HG03060 (cell line): Measurements from ENCODE around the gene KLHDC4.
A peak's percentile ranks its signal among the peaks of the same experiment; 100 is the strongest.
"Not testable (repeated sequence)": the region's sequence is repeated elsewhere in the genome, so short reads cannot be mapped to it uniquely, and the experiment has no call there.

Source experiments
- ATAC-seq: cut with Tn5 transposase; IDR thresholded peaks from one replicate; pipeline ENCODE4 v1.9.1; 2021; ENCODE audit warnings: low read depth, moderate number of reproducible peaks; ENCODE audit not compliant: unreplicated experiment

The KLHDC4 gene

DNA sequence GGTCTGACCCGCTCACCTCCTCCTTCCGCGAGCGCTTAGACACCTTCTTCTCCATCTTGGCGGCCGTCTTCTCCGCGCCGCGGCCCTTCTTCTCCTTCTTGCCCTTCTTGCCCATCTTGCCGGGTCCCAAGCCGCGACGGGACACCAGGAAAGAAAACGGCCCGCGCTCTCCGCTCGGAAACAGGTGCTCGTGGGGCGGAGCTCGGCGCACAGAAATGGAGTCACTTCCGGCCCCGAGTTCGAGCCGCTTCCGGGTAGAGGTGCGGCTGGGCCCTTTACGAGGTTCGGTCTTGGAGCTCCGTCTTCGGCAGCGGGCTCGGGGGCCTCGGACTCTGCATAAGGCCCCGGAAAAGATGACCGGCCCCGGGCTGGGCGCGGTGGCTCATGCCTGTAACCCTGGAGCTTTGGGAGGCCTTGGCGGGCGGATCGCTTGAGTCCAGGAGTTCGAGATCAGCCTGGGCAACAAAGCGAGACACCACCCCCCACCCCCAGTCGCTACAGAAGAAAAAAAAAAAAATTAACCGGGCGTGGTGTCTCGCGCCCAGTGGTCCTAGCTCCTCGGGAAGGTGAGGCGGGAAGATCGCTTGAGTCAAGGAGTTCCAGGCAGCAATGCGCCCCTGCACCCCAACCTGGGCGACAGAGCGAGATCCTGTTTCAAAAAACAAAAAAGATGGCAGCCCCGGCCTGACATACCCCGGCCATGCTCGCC is at the start of gene KLHDC4:
TSS of gene KLHDC4 (minus strand) at position 211 of the 709 bp plus-strand sequence. CDS start at position 115, 96 bp downstream.
- peak; percentile 70 for ATAC-seq

DNA sequence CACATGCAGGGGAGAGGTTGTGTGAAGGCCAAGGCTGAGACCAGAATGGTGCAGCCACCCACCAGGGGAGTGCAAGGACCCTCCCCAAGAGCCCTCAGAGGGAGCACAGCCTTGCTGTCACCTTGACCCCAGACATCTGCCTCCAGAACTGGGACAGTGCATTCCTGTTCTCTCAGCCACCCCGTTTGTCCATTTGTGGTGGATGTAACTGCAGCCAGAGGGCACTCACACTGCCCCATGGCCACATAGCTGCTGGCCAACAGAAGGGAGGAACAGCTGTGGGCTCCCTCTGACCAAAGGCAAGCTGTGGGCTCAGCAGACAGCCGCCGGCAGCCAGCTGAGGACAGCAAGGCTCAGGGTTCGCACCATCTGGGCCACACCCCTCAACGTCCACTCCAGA is 49.8 kb upstream of the KLHDC4 start:
- no peak for ATAC-seq

DNA sequence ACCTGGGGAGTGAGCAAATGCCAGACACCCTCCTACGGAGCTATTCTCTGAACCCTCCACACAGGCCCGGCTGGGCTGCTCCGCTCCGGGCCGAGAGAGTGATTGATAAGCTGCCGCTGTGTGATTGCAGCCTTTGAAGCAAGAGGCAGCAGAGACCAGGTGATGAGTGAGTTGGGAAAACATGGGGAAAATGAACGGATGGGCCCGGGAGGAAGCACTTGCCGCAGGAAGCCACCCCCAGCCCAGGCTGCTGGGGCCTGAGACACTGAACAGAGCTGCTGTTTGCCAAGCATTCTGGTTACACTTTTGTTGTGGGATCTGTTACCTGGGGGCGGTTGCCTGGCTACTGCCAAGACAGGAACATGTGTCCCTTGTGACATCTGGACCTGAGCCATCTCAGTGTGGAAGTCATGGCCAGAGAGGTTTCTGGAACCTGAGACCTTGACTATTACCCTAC is 46.4 kb upstream of the KLHDC4 start:
- no peak for ATAC-seq

DNA sequence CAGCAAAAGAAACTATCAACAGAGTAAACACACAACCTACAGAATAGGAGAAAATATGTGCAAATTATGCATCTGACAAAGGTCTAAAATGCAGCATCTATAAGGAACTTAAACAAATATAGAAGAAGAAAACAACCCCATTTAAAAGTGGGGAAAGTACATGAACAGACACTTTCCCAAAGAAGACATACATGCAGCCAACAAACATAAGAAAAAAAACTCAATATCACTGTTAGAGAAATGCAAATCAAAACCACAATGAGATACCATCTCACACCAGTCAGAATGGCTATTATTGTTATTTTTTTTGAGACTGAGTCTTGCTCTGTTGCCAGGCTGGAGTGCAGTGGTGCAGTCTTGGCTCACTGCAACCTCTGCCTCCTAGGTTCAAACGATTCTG is 45.7 kb upstream of the KLHDC4 start:
- ATAC-seq = not testable (repeated sequence)

DNA sequence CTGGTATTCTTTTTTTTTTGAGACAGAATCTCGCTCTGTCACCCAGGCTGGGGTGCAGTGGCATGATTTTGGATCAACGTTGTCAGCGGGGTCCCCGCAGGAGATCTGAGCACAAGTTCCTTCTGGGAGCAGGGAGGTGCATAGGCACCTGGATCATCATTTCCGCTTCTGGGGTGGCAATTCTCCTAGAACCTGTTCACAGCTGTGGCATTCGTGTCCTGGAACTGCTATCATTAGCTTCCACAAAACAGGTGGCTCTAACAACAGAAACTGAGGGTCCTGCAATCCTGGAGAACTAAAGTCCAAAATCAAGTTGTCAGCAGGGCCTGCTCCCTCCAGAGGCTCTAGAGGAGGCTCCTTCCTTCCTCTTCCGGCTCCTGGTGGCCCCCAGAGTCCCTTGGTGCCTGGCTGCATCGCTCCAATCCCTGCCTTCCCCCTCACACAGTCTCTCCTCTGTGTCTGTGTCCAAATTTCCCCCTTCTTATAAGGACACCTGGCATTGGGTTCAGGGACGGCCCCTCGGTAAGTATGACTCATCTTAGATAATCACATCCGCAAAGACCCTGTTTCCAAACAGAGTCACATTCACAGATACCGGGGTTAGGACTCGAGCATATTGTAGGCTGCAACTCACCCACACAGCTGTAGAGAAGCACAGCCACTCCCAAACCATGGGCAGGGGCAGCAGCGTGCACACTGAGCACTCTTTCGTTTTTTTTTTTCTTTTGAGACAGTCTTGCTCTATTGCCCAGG is 43.5 kb upstream of the KLHDC4 start:
- ATAC-seq = peak; percentile 34

DNA sequence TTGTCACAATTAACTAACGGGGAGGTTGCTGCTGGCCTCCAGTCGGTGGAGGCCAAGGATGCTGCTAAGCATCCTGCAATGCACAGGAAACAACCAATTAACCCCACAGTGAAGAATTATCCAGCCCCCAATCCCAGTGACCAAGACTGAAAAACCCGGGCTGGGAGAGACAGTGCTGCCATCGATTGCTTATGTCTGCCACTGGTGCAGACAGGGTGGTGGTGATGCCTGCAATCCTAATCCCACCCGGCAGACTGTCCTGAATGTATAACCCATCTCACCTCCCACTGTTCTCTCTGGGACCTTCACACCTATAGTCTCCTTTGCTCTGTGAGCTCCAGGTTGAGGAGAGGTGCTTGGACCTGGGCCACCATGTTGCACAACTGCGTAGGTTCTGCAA is 42.3 kb upstream of the KLHDC4 start:
- ATAC-seq = no peak

DNA sequence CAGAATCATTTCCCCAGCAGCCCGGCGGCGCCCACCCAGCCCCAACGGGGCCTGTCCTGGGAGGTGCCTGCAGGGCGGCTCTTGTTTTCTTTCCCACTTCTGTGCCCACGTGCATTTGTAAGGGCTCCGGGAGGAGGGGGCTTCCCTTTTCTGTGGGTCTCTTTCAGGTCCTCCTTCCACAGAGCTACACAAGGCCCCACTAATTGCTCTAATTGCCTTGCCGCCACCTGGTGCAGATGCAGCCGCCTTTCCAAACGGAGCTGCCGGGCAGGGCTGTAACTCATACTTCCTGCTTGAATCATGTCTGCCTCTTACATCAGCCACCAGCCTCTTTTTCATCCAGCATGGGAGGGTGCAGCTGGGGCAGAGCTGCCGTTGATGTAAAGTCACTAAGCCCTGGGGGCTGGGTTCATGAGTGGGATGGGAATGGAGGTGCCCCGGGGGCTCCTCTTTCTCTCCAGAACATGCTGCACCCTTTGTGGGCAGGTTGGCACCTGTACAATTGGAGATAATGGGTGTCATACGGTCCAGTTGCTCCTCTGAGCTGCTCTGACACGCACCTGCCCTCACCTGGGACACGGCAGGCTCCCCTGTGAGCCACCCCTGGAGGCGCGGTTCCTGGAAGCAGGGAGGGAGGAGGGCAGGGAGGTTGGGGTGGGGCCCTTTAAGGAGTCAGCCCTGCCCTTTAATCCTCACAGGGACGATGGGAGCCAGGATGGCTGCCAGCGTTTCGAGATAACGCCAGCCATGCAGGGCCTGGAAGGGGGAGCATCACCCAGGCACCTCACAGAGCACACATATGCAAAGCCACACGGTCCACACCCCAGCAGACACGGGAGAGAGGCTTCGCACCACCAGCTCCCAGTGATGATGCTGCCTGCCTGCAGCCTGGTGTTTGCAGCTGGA is 41.1 kb upstream of the KLHDC4 start:
- ATAC-seq = no peak

DNA sequence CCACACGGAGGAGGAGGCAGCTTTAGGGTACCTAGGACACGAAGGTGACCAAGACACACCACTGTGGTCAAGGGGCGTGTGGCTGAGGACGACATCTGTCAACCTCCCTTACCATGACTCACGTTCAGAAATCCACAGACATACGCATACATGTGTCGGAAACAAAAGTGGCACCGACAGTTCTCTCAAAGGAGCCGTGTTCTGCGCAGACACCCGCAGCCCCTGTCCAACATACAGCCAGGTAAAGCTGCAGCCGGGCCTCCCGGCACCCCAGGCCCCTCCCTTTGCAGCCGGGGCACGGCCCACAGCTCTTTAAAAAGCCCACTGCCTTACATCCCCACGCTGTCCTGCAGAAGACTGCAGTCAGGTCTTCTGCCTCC is 40.5 kb upstream of the KLHDC4 start:
- ATAC-seq = no peak

DNA sequence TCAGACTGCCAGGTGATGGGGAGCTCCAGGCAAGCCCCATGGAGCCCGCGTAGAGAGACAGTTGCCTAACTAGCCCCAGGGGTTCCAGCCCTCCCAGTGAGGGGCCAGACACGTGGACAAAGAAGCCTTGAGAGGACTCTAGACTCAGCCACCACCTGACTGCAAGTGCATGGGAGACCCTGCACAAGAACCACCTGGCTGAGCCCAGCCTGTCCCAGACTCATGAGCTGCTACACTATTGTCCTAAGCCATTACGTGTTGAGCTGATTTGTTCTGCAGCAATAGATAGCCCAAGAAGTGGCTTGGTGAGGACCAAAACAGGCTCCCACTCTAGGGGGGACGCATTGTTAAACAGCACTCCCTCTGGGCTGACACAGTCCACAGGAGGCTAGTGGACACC is 37.6 kb upstream of the KLHDC4 start:
- ATAC-seq = no peak

DNA sequence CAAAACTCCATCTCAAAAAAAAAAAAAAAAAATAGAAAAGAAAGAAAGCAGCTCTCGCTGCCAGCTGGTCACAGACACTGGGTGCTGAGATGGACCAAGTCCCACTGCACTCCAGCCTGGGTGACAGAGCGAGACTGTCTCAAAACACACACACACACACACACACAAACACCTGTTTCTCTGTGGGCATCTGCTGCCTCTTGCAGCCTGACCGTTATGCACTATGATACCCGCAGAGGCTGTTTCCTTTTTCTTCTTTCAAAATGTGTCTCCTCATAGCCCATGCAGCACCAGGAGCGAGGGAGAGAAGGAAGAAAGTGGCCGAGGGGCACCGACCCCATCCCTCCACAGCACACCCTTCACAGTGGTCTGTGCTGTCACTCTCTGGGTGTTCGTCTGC is 36.9 kb upstream of the KLHDC4 start:
- ATAC-seq = no peak

DNA sequence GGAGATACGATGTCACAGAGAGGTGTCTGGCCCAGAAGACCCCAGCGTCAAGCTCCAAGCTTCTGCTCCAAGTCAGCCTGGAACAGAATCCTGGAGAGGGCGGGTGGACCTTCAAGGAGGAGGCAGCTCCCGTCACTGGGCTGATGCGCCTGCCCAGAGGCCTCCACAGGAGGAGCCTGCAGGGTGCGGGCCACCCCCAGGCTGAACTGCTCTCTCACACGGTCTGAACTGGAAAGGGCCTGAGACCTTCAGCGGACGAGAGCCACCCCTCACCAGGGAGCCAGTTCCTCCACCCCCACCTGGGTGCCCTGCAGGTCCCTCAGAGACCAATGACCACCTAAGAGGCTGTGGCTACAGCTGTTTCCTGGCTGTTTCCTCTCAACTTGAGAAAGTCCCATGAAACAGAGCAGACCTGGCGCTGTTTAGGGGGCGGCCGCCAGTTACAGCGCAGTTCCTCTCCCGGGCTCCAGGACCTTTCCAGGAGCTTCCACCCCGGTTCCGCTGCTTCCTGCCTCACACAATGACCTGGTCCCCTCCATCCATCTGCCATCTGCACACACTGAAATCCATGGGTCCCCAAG is 36.0 kb upstream of the KLHDC4 start:
- ATAC-seq = no peak

DNA sequence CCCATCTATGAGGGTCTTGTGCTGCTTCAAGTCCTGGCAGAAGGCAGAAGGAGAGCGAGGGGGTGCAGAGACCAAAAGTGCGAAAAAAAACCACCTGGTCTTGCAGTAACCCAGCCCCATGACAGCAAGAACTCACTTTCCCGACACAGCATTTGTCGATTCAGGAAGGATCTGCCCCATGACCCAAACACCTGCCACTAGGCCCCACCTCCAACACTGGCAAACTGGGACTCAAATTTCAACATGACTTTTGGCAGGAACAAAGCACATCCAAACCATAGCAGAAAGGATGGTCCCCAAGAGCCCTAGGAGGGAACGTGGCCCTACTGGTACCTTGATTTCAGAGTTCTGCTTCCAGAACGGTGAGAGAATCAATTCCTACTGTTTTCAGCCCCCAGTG is 34.7 kb upstream of the KLHDC4 start:
- no peak for ATAC-seq

DNA sequence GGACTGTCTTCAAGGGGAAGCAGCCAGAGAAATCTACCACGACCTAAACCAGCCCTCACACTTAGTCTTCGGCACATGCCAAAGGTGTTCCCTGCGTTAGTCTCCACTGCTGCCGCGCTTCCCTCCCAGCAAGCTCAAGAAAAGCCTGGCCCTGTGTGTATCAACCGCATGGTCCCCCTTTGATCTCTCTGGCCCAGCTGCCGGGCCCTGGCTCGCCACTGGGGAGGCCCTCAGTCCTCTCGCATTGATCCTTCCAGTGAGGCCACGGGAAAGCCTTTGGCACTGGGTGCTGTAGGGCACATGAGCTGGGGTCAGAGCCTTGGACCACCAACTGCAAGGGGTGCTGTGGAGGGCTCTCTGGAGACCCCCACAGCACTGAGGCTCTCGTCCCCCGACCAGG is 29.6 kb upstream of the KLHDC4 start:
- no peak for ATAC-seq

DNA sequence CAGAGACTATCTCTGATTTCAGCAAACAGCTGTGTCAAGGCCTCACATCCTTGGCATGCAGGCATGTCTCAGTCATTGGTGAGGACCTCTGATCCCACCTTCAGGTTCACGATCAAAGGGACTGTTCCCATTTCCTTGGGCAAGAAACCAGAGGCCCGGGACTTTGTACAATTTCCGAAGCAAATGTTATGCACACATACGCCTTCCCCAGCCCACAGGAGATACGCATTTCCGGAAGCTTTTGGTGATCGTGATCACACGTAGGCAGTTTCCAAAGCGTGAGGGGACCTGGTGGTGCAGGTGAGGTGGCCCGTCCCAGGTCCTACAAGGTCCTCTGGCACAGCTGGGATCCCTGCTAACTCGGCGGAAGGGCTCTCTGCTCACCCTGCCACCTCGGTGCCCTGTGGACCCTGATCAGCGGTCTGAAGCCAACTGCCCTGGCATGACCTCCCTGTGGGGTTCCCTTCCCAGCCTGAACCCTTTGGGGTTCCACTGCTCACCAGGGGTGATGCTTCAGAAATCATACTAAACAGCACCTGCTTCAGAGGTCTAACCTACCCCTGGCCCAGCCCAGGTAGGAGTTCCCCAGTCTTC is 28.8 kb upstream of the KLHDC4 start:
- no peak for ATAC-seq

DNA sequence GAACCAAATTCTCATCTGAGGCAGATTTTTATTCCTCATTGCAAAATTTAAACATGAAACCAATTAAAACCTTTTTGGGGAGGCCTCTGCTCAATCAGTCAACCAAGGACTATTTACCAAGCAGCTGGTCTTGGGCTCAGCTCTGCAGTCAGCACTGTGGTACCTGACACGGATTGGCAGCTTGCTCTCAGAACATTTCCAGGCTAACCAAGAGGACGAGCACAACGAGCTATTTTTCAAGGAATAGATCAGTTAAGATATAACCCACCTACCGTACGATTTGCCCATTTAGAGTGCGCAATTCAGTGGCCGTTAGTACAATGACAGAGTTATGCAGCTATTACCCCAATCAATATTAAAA is 26.4 kb upstream of the KLHDC4 start:
- no peak for ATAC-seq

DNA sequence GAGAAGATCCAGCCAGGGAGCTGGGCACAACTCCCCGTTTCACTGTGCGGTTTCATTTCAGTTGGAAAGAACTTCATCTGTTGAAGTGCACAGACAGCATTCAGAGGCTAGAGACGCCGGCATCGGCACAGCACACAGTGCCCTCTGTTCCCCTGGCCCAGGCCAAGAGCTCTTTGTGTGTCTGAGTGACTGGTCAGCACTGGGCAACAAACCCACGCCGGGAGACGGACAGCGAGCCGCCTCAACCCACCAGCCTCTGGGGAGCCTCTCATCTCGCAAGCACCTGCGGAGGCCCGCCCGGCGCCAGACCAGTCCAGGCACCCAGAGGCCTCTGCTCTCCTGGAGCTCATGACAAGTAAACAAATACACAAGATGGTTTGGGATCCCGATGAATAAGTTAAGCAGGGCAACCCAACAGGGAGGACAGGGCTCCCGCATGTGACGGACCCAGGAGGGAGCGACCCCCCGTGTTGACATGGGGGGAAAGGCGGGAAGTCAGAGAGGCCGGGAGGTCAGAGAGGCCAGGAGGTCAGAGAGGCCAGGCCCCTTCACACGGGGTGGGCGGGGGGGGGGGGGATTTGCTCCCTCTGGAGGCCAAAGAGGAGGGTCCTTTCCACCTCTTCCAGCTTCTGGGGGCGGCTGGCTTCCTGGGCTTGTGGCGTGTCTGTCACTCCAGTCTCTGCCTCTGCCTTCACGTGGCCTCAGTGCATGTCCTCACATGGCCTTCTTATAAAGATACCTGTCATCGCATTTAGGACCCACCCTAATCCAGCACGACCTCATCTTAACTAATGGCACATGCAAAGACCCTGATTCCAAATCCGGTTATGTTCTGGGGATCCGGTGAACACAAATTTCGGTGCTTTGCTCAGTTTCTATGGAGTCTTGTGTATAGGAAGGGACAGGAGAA is 25.8 kb upstream of the KLHDC4 start:
- ATAC-seq = no peak

DNA sequence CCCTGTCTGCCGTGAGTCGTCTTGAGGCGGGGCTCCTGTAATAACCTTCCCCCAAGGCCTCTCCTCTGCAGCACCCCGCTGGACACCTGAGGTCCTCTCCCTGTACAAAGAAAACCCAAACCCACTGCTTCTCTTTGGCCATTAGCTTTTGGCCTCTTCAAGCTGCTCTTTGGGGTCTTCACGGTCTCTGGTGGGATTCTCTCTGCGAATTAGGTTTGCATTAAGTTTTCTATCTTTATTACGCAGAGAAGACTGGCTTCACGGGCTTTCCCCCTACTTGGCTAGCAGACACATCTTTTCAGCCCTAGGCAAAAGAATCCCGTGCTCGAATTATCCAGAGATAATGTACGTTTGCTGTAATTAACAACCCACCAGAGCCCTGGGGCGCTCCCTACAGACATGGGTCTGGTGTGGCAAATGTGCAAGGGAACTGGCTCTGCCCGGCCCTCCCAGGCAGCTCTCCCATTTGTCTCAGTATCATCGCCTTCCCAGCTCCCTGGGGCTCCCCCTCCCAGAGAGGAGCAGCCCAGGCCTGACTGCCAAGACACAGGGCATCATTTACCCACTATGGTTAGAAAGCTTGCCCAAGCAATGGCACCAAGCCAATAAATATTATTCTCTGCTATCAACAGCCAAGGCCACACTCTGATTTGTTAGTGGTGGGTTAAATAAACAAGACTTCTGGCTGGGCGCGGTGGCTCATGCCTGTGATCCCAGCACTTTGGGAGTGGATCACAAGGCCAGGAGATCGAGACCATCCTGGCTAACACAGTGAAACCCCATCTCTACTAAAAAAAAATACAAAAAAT is 24.7 kb upstream of the KLHDC4 start:
- no peak for ATAC-seq

DNA sequence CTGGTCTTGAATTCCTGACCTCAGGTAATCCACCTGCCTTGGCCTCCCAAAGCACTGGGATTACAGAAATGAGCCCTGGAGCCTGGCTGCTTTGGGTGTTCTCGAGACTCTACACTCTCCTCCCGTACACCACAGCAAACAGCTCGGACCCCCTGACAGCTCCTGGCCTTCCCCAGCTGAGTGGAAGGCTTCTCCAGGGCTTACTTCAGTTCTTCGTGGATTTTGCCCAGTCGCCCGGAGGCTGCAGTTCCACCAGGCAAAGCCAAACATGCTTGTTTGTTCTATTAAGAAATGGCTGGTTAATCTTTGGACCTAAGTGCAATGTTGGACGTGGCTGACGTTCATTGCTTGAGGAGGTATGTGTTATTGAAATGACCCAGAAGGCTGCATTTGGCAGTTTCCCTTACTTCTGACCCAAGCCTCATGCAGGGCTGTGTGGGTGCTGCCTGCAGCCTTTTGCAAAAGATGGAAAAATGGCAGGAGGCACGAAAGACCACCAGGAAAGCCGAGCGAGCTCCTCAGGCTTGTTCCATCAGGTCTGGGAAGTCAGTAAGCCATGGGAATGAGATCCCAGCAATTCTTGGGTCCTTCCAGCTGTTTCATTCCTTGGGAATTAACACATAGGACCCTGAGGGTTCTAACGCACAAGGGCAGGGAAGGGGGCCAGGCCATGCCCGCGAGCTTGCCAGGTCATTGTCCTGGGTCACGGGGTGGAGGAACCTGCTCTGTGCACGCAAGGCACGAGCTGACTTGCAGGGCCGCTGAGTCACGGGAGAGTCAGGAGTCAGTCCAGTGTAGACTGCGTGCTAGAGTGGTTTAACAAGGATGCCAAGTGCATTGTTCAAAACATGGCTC is 23.9 kb upstream of the KLHDC4 start:
- ATAC-seq = no peak
